Glomerular endothelial cell (primary cell): ENCODE measurements around the gene CYP2B6. TPM values are rescaled to one million over a fixed set of nuclear protein-coding genes. Genes with fewer than 3 reads are reported as not detected.
"Not testable (repeated sequence)": the region's sequence is repeated elsewhere in the genome, so short reads cannot be mapped to it uniquely, and the experiment has no call there.

Experiments used
- DNase-seq: peaks from one replicate; pipeline ENCODE4 v3.0.0-alpha.2; 2011; ENCODE audit warnings: low read depth, low spot score; ENCODE audit errors: extremely low read depth
- total RNA-seq: library from RNA; depleted of rRNA; stranded (reverse); fragments of >200 nt; gene quantifications from 2 replicates; pipeline ENCODE4 v1.2.3, GENCODE V29; 2015

Gene CYP2B6
- total RNA-seq, 1 donor from 2014 or later: not detected

- DNase-seq: no peak
Measured at GRCh38 chr19:41029524-41030432, 38.7 kb downstream of the CYP2B6 start.

- no peak for DNase-seq
Measured at GRCh38 chr19:41030651-41031050, 39.6 kb downstream of the CYP2B6 start.

- no peak for DNase-seq
Measured at GRCh38 chr19:41031916-41032315, 40.8 kb downstream of the CYP2B6 start.

GRCh38 chr19:41033324-41033723, 42.2 kb downstream of the CYP2B6 start:
- DNase-seq: not testable (repeated sequence)

GRCh38 chr19:41039806-41040205, 48.7 kb downstream of the CYP2B6 start:
- no peak for DNase-seq

GRCh38 chr19:41045095-41045494, 54.0 kb downstream of the CYP2B6 start:
- not testable (repeated sequence) for DNase-seq

- no peak for DNase-seq
Measured at GRCh38 chr19:41050426-41050825, 59.3 kb downstream of the CYP2B6 start.

- DNase-seq: not testable (repeated sequence)
Measured at GRCh38 chr19:41052162-41052561, 61.1 kb downstream of the CYP2B6 start.

- DNase-seq: not testable (repeated sequence)
Measured at GRCh38 chr19:41053331-41053730, 62.2 kb downstream of the CYP2B6 start.

GRCh38 chr19:41064974-41065569, 74.0 kb downstream of the CYP2B6 start:
- peak; percentile 5 for DNase-seq

Other genes starting within 250 kb of the CYP2B6 start
- 5.7 and 6.7 TPM in 2 replicates for gene ACTMAP, start 240.8 kb upstream of the CYP2B6 start, total RNA-seq
- 64.5 and 85.2 TPM in 2 replicates for gene SNRPA, start 240.1 kb upstream of the CYP2B6 start, total RNA-seq
- not detected in 2 replicates for gene MIA, start 215.8 kb upstream of the CYP2B6 start, total RNA-seq
- 39.1 and 40.1 TPM in 2 replicates for gene RAB4B, start 213.0 kb upstream of the CYP2B6 start, total RNA-seq
- gene EGLN2, start 192.1 kb upstream of the CYP2B6 start, total RNA-seq: 93.6 and 120 TPM in 2 replicates
- not detected in 2 replicates for gene CYP2A6, start 140.8 kb upstream of the CYP2B6 start, total RNA-seq
- not detected in 2 replicates for gene CYP2A7, start 109.1 kb upstream of the CYP2B6 start, total RNA-seq
- not detected in 2 replicates for gene CYP2A13, start 97.2 kb downstream of the CYP2B6 start, total RNA-seq
- not detected in 2 replicates for gene CYP2F1, start 123.2 kb downstream of the CYP2B6 start, total RNA-seq
- gene CYP2S1, start 201.9 kb downstream of the CYP2B6 start, total RNA-seq: 0.88 and 9.1 TPM in 2 replicates
- gene AXL, start 227.9 kb downstream of the CYP2B6 start, total RNA-seq: 64.5 and 89.8 TPM in 2 replicates